GM18858 (cell line): Measurements from ENCODE around the gene FAM89B.
A peak's percentile ranks its signal among the peaks of the same experiment; 100 is the strongest.

Experiments
- ATAC-seq: cut with Tn5 transposase; IDR thresholded peaks from one replicate; pipeline ENCODE4 v1.9.1; 2021; ENCODE audit not compliant: unreplicated experiment

Gene FAM89B

GRCh38 chr11:65609665-65610064 is 37.3 kb downstream of the FAM89B start:
- ATAC-seq, result no peak

GRCh38 chr11:65610404-65610803 is 38.1 kb downstream of the FAM89B start:
- ATAC-seq, result no peak

- no peak for ATAC-seq
These were observed 38.9 kb downstream of the FAM89B start for GRCh38 chr11:65611028-65611757.

GRCh38 chr11:65611758-65612603 is 39.6 kb downstream of the FAM89B start:
- ATAC-seq, result no peak

- ATAC-seq, result no peak
These were observed 40.4 kb downstream of the FAM89B start for GRCh38 chr11:65612691-65613090.

- ATAC-seq, result no peak
These were observed 41.0 kb downstream of the FAM89B start for GRCh38 chr11:65613091-65613928.

- peak; percentile 69 for ATAC-seq
These were observed 43.1 kb downstream of the FAM89B start, which contains the start of gene PCNX3 for GRCh38 chr11:65615229-65615949. TSS of gene PCNX3 (plus strand) at chr11:65615776. CDS start at chr11:65616312, 536 bp downstream.

- no peak for ATAC-seq
These were observed 43.7 kb downstream of the FAM89B start for GRCh38 chr11:65615950-65616574.

- ATAC-seq, result no peak
These were observed 44.2 kb downstream of the FAM89B start for GRCh38 chr11:65616575-65617001.

- ATAC-seq, result no peak
These were observed 45.0 kb downstream of the FAM89B start for GRCh38 chr11:65617136-65617850.

- ATAC-seq, result no peak
These were observed 45.8 kb downstream of the FAM89B start for GRCh38 chr11:65617990-65618751.

- ATAC-seq, result no peak
These were observed 46.4 kb downstream of the FAM89B start for GRCh38 chr11:65618763-65619162.

GRCh38 chr11:65619281-65619928 is 47.1 kb downstream of the FAM89B start:
- ATAC-seq, result no peak

- no peak for ATAC-seq
These were observed 48.3 kb downstream of the FAM89B start for GRCh38 chr11:65620666-65621065.

- ATAC-seq, result no peak
These were observed 49.1 kb downstream of the FAM89B start for GRCh38 chr11:65621460-65621859.

- ATAC-seq, result no peak
These were observed 49.7 kb downstream of the FAM89B start for GRCh38 chr11:65622011-65622410.

- no peak for ATAC-seq
These were observed 50.8 kb downstream of the FAM89B start for GRCh38 chr11:65623177-65623576.
